Neuronal stem cell (in vitro differentiated cells): ENCODE results near the gene POU2AF3.

Source experiments
- DNase-seq: peaks from one replicate; pipeline ENCODE4 v3.0.0-alpha.2; 2013; ENCODE audit warnings: low spot score
- H2AFZ ChIP-seq: one replicate; pipeline ENCODE4 v1.6.1; 2013; ENCODE audit warnings: mild to moderate bottlenecking, low read length, inconsistent platforms
- H2AK5ac ChIP-seq: 2 replicates; pipeline ENCODE4 v1.6.1; 2013; ENCODE audit warnings: low read depth, mild to moderate bottlenecking, inconsistent platforms, low read length, moderate library complexity, mixed read lengths
- H2BK120ac ChIP-seq: 2 replicates; pipeline ENCODE4 v1.6.1; 2013; ENCODE audit warnings: low read depth, mild to moderate bottlenecking, inconsistent platforms, low read length, moderate library complexity, mixed read lengths
- H2BK12ac ChIP-seq: one replicate; pipeline ENCODE4 v1.6.1; 2013; ENCODE audit warnings: low read length, inconsistent platforms
- H2BK15ac ChIP-seq: 2 replicates; pipeline ENCODE4 v1.6.1; 2013; ENCODE audit warnings: mild to moderate bottlenecking, low read length, inconsistent platforms, mixed read lengths
- H2BK5ac ChIP-seq: one replicate; pipeline ENCODE4 v1.6.1; 2013; ENCODE audit warnings: inconsistent platforms, mild to moderate bottlenecking, low read length, moderate library complexity
- H3K14ac ChIP-seq: one replicate; pipeline ENCODE4 v1.6.1; 2013; ENCODE audit warnings: low read length, inconsistent platforms
- H3K18ac ChIP-seq: 2 replicates; pipeline ENCODE4 v1.6.1; 2013; ENCODE audit warnings: low read length, inconsistent platforms
- H3K23ac ChIP-seq: 2 replicates; pipeline ENCODE4 v1.6.1; 2013; ENCODE audit warnings: low read depth, mild to moderate bottlenecking, mixed read lengths, low read length, inconsistent platforms; ENCODE audit not compliant: poor library complexity
- H3K27ac ChIP-seq: replicated peaks from 3 replicates; pipeline ENCODE4 v1.5.1; 2013; ENCODE audit warnings: low read length, inconsistent platforms
- H3K27me3 ChIP-seq, 3 experiments: 2 replicates each; pipeline ENCODE4 v1.6.1; 2013; ENCODE audit warnings: low read length in 3 of 3, mild to moderate bottlenecking in 2 of 3, inconsistent platforms in 1 of 3, low read depth in 1 of 3, mixed read lengths in 1 of 3, moderate library complexity in 1 of 3; ENCODE audit not compliant: control insufficient read depth in 3 of 3, insufficient read depth in 3 of 3
- H3K36me3 ChIP-seq, 2 donors: replicated peaks in 1 of 2; 2 replicates each; pipeline ENCODE4 v1.6.1; 2013; ENCODE audit warnings: low read length in 2 of 2; ENCODE audit not compliant: control insufficient read depth in 2 of 2, insufficient read depth in 2 of 2
- H3K4ac ChIP-seq: 2 replicates; pipeline ENCODE4 v1.6.1; 2013; ENCODE audit warnings: inconsistent platforms, mild to moderate bottlenecking, low read length, moderate library complexity
- H3K4me1 ChIP-seq, 2 donors: 1 replicate in 1 of 2; 2 replicates in 1 of 2; pipeline ENCODE4 v1.6.1; 2013; ENCODE audit warnings: low read length in 2 of 2, low read depth in 1 of 2; ENCODE audit not compliant: control insufficient read depth in 2 of 2, insufficient read depth in 1 of 2
- H3K4me2 ChIP-seq: one replicate; pipeline ENCODE4 v1.6.1; 2013; ENCODE audit warnings: mild to moderate bottlenecking, low read length, inconsistent platforms; ENCODE audit not compliant: insufficient read depth, poor library complexity, severe bottlenecking
- H3K4me3 ChIP-seq, 2 donors: 2 replicates each; pipeline ENCODE4 v1.5.1; 2013; ENCODE audit warnings: low read length in 2 of 2, mild to moderate bottlenecking in 2 of 2, inconsistent platforms in 1 of 2, moderate library complexity in 1 of 2
- H3K79me1 ChIP-seq: one replicate; pipeline ENCODE4 v1.6.1; 2013; ENCODE audit warnings: low read depth, mild to moderate bottlenecking, inconsistent platforms, low read length, moderate library complexity
- H3K9ac ChIP-seq: one replicate; pipeline ENCODE4 v1.6.1; 2013; ENCODE audit warnings: mild to moderate bottlenecking, low read depth, low read length, inconsistent platforms; ENCODE audit not compliant: poor library complexity
- H3K9me3 ChIP-seq, 2 donors: replicated peaks in 1 of 2; 2 replicates each; pipeline versions ENCODE3 to v1.6.1; 2013; ENCODE audit warnings: low read length in 2 of 2, mild to moderate bottlenecking in 2 of 2, inconsistent platforms in 1 of 2, low read depth in 1 of 2, mixed read lengths in 1 of 2, moderate library complexity in 1 of 2; ENCODE audit not compliant: control insufficient read depth in 2 of 2, insufficient read depth in 1 of 2
- H4K8ac ChIP-seq: one replicate; pipeline ENCODE4 v1.6.1; 2013; ENCODE audit warnings: low read depth, mild to moderate bottlenecking, inconsistent platforms, low read length, moderate library complexity
- H4K91ac ChIP-seq: one replicate; pipeline ENCODE4 v1.6.1; 2013; ENCODE audit warnings: low read length, low read depth, mild to moderate bottlenecking, inconsistent platforms; ENCODE audit not compliant: poor library complexity
- WGBS, 2 donors: extraction: QIAGEN DNeasy Blood & Tissue Kit; methylation state at CpG; one replicate each; pipeline ENCODE4 v1.1.7; 2013; ENCODE audit warnings: missing lambda C conversion rate in 2 of 2, mixed read lengths in 1 of 2; ENCODE audit not compliant: insufficient read length in 2 of 2, insufficient replicate concordance in 1 of 2; ENCODE audit errors: extremely low coverage in 2 of 2; 5-methylcytosine and 5-hydroxymethylcytosine counted together

The POU2AF3 gene

DNA sequence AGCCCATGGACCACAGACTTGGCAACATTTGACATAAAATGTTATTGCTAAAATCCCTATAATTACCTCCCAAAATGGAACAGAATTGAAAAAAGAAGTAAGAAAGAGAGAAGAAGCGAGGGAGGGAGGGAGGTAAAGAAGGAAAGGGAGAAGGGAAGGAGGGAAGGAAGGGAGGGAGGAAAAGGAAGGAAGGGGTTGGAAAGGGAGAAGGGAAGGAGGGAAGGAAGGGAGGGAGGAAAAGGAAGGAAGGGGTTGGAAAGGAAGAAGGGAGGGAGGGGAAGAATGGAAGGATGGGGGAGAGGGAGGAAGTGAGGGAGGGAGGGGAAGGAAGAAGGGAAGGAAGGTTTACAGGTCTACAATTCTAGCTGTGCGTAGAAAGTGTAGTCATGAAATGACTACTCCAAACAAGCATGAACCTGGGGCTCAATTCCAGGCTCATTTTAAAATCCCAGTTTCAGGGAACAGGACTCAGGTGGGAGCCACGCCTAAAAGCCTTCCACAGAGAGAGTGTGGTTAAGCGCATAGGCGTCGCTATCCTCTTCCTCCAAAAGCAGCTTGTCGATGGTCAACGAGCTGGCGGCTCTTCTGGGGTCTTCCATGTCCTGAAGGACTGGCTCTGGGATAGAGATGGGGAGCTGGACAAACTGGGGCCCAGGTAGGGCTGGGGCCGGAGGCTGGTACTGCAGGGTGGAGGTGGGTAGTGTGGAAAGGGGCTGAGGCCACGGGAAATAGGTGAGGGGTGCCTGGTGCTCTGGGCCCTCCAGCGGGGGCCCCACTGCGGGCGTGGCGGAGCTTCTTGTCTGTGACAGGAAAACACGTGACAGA lies 55.6 kb downstream of the POU2AF3 start:
- H2BK5ac ChIP-seq = no peak overlapping the region
- no peak overlapping the region for H4K8ac ChIP-seq
- no peak overlapping the region for H2BK15ac ChIP-seq
- H4K91ac ChIP-seq = no peak overlapping the region
- H3K18ac ChIP-seq = peak overlapping the region; percentile 30
- H2AK5ac ChIP-seq = peak overlapping the region; percentile 48
- no peak overlapping the region for H3K4ac ChIP-seq
- H3K14ac ChIP-seq = no peak overlapping the region
- no peak overlapping the region for H3K27ac ChIP-seq
- H3K9ac ChIP-seq = no peak overlapping the region
- no peak overlapping the region for H3K23ac ChIP-seq
- no peaks in the 10 kb centered on the region for H3K27me3 ChIP-seq
- H2BK120ac ChIP-seq = no peak overlapping the region
- no peaks in the 10 kb centered on the region for H3K36me3 ChIP-seq
- no peak overlapping the region for H3K4me3 ChIP-seq
- H2AFZ ChIP-seq = no peak overlapping the region
- H3K4me1 ChIP-seq = no peaks in the 10 kb centered on the region
- H2BK12ac ChIP-seq = no peak overlapping the region
- H3K9me3 ChIP-seq = no peaks in the 10 kb centered on the region
- H3K79me1 ChIP-seq = no peaks in the 10 kb centered on the region
- 100% methylated on average over 1 of the region's 16 CpGs; no CpG with 5 or more reads in 1 of the 2 donors for WGBS, 2 donors
- no peak overlapping the region for H3K4me2 ChIP-seq
- DNase-seq = no peak

DNA sequence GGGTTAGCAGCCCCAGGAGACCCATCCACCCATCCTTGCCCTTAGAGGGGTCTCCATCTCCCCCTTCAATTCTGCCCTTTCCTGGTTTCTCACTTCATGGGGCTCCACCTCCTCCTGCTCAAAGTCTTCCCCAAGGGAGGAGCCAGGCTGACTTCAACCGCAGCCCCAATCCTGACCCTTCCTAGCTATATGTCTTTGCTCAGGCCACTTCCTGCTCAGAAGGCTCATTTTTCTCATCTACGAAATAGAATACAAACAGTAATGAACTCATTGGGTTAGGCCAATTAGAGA lies 56.2 kb downstream of the POU2AF3 start:
- Histone ChIP-seq H4K91ac (no peak overlapping the region), H3K23ac (no peak overlapping the region), H2AK5ac (peak overlapping the region; percentile 48), H2BK120ac (no peak overlapping the region), H2BK5ac (no peak overlapping the region), H3K79me1 (no peaks in the 10 kb centered on the region), H3K36me3 (no peaks in the 10 kb centered on the region), H3K4ac (no peak overlapping the region), H2BK12ac (no peak overlapping the region), H3K27ac (no peak overlapping the region), H3K9ac (no peak overlapping the region), H3K4me2 (no peak overlapping the region), H3K18ac (no peak overlapping the region), H3K9me3 (no peaks in the 10 kb centered on the region), H3K27me3 (no peaks in the 10 kb centered on the region), H2BK15ac (no peak overlapping the region), H4K8ac (no peak overlapping the region), H3K4me3 (no peak overlapping the region), H2AFZ (no peak overlapping the region), H3K14ac (no peak overlapping the region), H3K4me1 (no peaks in the 10 kb centered on the region)
- no peak for DNase-seq
- WGBS, 2 donors = no CpG with 5 or more reads among the region's 2 CpGs

DNA sequence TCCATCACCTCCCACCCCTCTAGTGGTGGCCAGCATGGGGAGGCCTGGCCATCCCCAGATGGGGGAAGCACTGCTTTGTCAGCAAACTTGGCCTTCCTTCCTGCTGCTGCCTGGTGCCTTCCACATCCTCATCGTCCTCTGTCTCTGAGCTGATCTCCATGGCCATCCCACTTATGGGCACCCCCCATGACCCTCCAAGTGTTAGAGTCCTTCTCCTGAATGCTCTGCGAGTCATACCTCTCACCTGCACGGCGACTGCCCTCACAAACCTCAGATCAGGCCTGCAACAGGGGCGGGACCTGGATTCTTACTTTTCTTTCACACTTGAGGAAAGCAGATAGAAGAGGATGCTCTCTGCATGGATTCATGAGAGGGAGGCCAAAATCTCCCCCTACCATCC lies 56.8 kb downstream of the POU2AF3 start:
- DNase-seq = no peak
- Histone ChIP-seq H3K36me3 (no peaks in the 10 kb centered on the region), H4K91ac (no peak overlapping the region), H3K4me2 (no peak overlapping the region), H3K14ac (no peak overlapping the region), H4K8ac (no peak overlapping the region), H2BK15ac (no peak overlapping the region), H3K23ac (no peak overlapping the region), H3K9ac (no peak overlapping the region), H3K9me3 (no peaks in the 10 kb centered on the region), H3K27me3 (no peaks in the 10 kb centered on the region), H3K79me1 (no peaks in the 10 kb centered on the region), H3K4me1 (no peaks in the 10 kb centered on the region), H2BK120ac (no peak overlapping the region), H3K4ac (no peak overlapping the region), H2BK12ac (no peak overlapping the region), H2AFZ (no peak overlapping the region), H2BK5ac (no peak overlapping the region), H3K27ac (no peak overlapping the region), H3K18ac (peak overlapping the region; percentile 77), H3K4me3 (no peak overlapping the region), H2AK5ac (no peak overlapping the region)
- WGBS, 2 donors = no CpG with 5 or more reads among the region's 5 CpGs

DNA sequence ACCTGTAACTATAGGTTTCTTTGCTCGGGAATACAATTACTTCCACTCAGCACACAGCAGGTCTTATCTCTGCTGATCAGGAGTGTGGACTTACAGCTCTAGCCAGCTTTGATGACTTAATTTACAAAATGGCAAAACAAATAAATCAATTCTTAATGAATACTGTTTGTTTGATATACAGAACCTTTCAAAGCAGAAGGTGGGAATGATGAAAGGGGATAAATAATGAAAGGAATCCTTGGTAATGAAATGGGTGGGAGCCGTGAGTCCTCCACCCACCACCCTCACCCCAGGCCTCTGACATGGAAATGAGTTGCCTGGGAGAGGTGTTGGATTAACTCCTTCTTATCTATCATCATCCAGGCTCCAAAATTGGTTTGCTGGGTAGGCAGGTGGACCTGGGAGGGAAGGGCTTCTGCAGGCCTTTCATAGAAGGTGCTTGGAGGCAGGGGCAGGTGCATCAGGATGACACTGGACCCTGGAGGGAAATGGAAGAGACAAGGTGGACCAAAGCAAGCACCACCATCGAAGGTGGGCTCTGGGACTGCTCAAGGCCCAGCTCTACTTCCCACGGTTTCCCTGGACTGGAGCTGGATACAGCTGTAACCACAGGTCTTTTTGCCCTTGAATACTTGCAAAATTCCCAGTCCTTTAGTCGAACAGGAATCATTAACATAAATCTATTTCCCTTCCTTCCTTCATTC lies 57.8 kb downstream of the POU2AF3 start:
- no CpG with 5 or more reads among the region's 5 CpGs for WGBS, 2 donors
- Histone ChIP-seq H3K4me2 (no peak overlapping the region), H3K4me1 (no peaks in the 10 kb centered on the region), H3K36me3 (no peaks in the 10 kb centered on the region), H3K9me3 (no peaks in the 10 kb centered on the region), H2BK12ac (no peak overlapping the region), H3K27ac (no peak overlapping the region), H3K9ac (no peak overlapping the region), H4K8ac (no peak overlapping the region), H4K91ac (no peak overlapping the region), H3K23ac (no peak overlapping the region), H2AFZ (no peak overlapping the region), H3K79me1 (no peaks in the 10 kb centered on the region), H2BK15ac (no peak overlapping the region), H2BK5ac (no peak overlapping the region), H3K27me3 (no peaks in the 10 kb centered on the region), H2BK120ac (no peak overlapping the region), H3K4me3 (no peak overlapping the region), H3K18ac (peak overlapping the region; percentile 25), H3K14ac (no peak overlapping the region), H3K4ac (no peak overlapping the region), H2AK5ac (no peak overlapping the region)
- no peak for DNase-seq
